HEK293 (cell line): ENCODE data around the gene BTBD18.

ENCODE experiments used
- IKZF3 ChIP-seq: fragments of 450-650 bp; IDR thresholded peaks from 2 replicates; pipeline ENCODE4 v1.5.0; 2018; ENCODE audit warnings: missing biosample characterization, mild to moderate bottlenecking, missing genetic modification characterization, moderate library complexity
- SALL2 ChIP-seq: fragments of 450-650 bp; formaldehyde crosslinking; IDR thresholded peaks from 2 replicates; pipeline ENCODE4 v1.5.0; 2017; ENCODE audit warnings: missing biosample characterization, mild to moderate bottlenecking, missing genetic modification characterization, borderline replicate concordance
- YY1 ChIP-seq: fragments of 450-650 bp; formaldehyde crosslinking; IDR thresholded peaks from 2 replicates; pipeline ENCODE4 v1.5.1; 2018; ENCODE audit warnings: missing biosample characterization, missing genetic modification characterization
- ZNF112 ChIP-seq: fragments of 450-650 bp; formaldehyde crosslinking; IDR thresholded peaks from 2 replicates; pipeline ENCODE4 v1.5.0; 2017; ENCODE audit warnings: missing biosample characterization, missing genetic modification characterization
- ZNF221 ChIP-seq: fragments of 450-650 bp; formaldehyde crosslinking; IDR thresholded peaks from 2 replicates; pipeline ENCODE4 v1.5.1; 2017; ENCODE audit warnings: missing biosample characterization, missing genetic modification characterization, borderline replicate concordance
- ZNF23 ChIP-seq: fragments of 450-650 bp; formaldehyde crosslinking; IDR thresholded peaks from 2 replicates; pipeline ENCODE4 v1.5.1; 2016; ENCODE audit warnings: missing biosample characterization, missing genetic modification characterization, borderline replicate concordance
- ZNF274 ChIP-seq, 2 experiments: fragments of 200-500 bp in 1 of 2; fragments of 450-650 bp in 1 of 2; sonication (Bioruptor generic) in 1 of 2; formaldehyde crosslinking in 1 of 2; IDR thresholded peaks; 2 replicates each; pipeline versions ENCODE4 v1.5.1 to v1.6.1; 2014 to 2016; ENCODE audit warnings: borderline replicate concordance in 1 of 2, inconsistent platforms in 1 of 2, low read length in 1 of 2, missing biosample characterization in 1 of 2, missing genetic modification characterization in 1 of 2
- ZNF341 ChIP-seq: fragments of 450-650 bp; formaldehyde crosslinking; IDR thresholded peaks from 2 replicates; pipeline ENCODE4; 2016; ENCODE audit warnings: low read depth, missing biosample characterization, missing genetic modification characterization
- ZNF433 ChIP-seq: fragments of 450-650 bp; formaldehyde crosslinking; IDR thresholded peaks from 2 replicates; pipeline ENCODE4 v1.5.1; 2016; ENCODE audit warnings: missing biosample characterization, missing genetic modification characterization, low read depth
- ZNF501 ChIP-seq: fragments of 450-650 bp; formaldehyde crosslinking; IDR thresholded peaks from 2 replicates; pipeline ENCODE4 v1.5.1; 2016; ENCODE audit warnings: missing biosample characterization, missing genetic modification characterization
- ZNF610 ChIP-seq: fragments of 450-650 bp; formaldehyde crosslinking; IDR thresholded peaks from 2 replicates; pipeline ENCODE4 v1.5.1; 2016; ENCODE audit warnings: missing biosample characterization, missing genetic modification characterization, borderline replicate concordance
- ZNF664 ChIP-seq: fragments of 450-650 bp; formaldehyde crosslinking; IDR thresholded peaks from 2 replicates; pipeline ENCODE4 v1.5.1; 2016; ENCODE audit warnings: missing biosample characterization, missing genetic modification characterization
- ZNF76 ChIP-seq: fragments of 450-650 bp; formaldehyde crosslinking; IDR thresholded peaks from 2 replicates; pipeline ENCODE4; 2016; ENCODE audit warnings: low read depth, missing biosample characterization, missing genetic modification characterization, borderline replicate concordance
- TF ChIP-seq, protein P1 (sequence below): fragments of 450-650 bp; formaldehyde crosslinking; IDR thresholded peaks from 2 replicates; pipeline ENCODE4 v1.5.1; 2016; ENCODE audit warnings: missing biosample characterization, missing genetic modification characterization
- TF ChIP-seq, protein P2 (sequence below): fragments of 450-650 bp; formaldehyde crosslinking; IDR thresholded peaks from 2 replicates; pipeline ENCODE4 v1.5.1; 2017; ENCODE audit warnings: missing biosample characterization, missing genetic modification characterization
- TF ChIP-seq, protein P3 (sequence below): fragments of 450-650 bp; formaldehyde crosslinking; IDR thresholded peaks from 2 replicates; pipeline ENCODE4; 2016; ENCODE audit warnings: missing biosample characterization, missing genetic modification characterization
- TF ChIP-seq, protein P4 (sequence below): fragments of 450-650 bp; formaldehyde crosslinking; IDR thresholded peaks from 2 replicates; pipeline ENCODE4 v1.5.1; 2016; ENCODE audit warnings: missing biosample characterization, missing genetic modification characterization, borderline replicate concordance
- TF ChIP-seq, protein P5 (sequence below): fragments of 450-650 bp; formaldehyde crosslinking; IDR thresholded peaks from 2 replicates; pipeline ENCODE4 v1.5.1; 2016; ENCODE audit warnings: missing biosample characterization, missing genetic modification characterization
- TF ChIP-seq, protein P6 (sequence below): fragments of 450-650 bp; formaldehyde crosslinking; IDR thresholded peaks from 2 replicates; pipeline ENCODE4 v1.5.1; 2017; ENCODE audit warnings: missing biosample characterization, missing genetic modification characterization
- TF ChIP-seq, protein P7 (sequence below): fragments of 450-650 bp; formaldehyde crosslinking; IDR thresholded peaks from 2 replicates; pipeline ENCODE4 v1.5.1; 2016; ENCODE audit warnings: missing biosample characterization, missing genetic modification characterization
- TF ChIP-seq, protein P8 (sequence below): fragments of 450-650 bp; formaldehyde crosslinking; IDR thresholded peaks from 2 replicates; pipeline ENCODE4 v1.5.1; 2016; ENCODE audit warnings: missing biosample characterization, missing genetic modification characterization

Gene BTBD18

DNA sequence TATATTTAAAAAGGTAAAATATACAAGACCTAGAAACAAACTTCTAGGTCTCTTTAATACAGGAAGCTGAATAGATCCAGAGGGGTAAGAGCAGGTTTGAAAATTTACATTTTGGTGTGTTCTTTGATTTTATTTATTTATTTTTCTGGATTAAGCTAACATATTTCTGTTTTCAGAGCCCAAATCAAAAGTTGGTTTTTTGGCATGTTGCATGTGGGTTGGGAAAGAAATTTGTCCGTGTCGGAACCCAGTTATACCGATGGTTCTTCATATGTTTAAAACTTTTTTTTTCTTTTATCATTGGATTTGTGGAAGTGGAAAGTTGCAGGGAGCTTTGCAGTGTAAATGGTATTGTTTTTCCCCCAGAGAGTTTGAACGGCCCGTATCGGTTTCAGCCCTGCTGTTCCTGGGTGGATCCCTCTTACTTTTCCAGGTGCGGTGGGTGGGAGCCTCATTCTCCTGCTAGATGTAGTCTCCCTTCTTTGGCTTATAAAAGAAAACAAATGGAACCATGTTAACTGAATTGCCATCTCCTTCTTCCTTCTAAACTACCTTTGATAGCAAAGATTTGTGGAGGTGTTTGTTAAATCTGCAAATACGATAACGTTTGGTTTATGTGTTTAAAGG, 10.7 kb upstream of the BTBD18 start (continued):
- TF ChIP-seq, protein P1, sequence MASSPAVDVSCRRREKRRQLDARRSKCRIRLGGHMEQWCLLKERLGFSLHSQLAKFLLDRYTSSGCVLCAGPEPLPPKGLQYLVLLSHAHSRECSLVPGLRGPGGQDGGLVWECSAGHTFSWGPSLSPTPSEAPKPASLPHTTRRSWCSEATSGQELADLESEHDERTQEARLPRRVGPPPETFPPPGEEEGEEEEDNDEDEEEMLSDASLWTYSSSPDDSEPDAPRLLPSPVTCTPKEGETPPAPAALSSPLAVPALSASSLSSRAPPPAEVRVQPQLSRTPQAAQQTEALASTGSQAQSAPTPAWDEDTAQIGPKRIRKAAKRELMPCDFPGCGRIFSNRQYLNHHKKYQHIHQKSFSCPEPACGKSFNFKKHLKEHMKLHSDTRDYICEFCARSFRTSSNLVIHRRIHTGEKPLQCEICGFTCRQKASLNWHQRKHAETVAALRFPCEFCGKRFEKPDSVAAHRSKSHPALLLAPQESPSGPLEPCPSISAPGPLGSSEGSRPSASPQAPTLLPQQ: no peak
- TF ChIP-seq ZNF221: no peak
- no peak for TF ChIP-seq ZNF433 (tag by site-specific recombination)
- TF ChIP-seq ZNF664 (tag by site-specific recombination): no peak
- TF ChIP-seq YY1 (tag by site-specific recombination): no peak
- TF ChIP-seq ZNF274 (IDR thresholded peaks at IDR 0.05; ENCODE audit: low read length): no peak
- TF ChIP-seq ZNF274 (tag by site-specific recombination; IDR thresholded peaks at IDR 0.05; ENCODE audit: borderline replicate concordance): no peak
- peak; percentile 46; the same call in 1 of the 2 replicates for TF ChIP-seq ZNF341 (tag by site-specific recombination)
- peak; percentile 48; the same call in 1 of the 2 replicates for TF ChIP-seq IKZF3 (tag by site-specific recombination)
- TF ChIP-seq, protein P2, sequence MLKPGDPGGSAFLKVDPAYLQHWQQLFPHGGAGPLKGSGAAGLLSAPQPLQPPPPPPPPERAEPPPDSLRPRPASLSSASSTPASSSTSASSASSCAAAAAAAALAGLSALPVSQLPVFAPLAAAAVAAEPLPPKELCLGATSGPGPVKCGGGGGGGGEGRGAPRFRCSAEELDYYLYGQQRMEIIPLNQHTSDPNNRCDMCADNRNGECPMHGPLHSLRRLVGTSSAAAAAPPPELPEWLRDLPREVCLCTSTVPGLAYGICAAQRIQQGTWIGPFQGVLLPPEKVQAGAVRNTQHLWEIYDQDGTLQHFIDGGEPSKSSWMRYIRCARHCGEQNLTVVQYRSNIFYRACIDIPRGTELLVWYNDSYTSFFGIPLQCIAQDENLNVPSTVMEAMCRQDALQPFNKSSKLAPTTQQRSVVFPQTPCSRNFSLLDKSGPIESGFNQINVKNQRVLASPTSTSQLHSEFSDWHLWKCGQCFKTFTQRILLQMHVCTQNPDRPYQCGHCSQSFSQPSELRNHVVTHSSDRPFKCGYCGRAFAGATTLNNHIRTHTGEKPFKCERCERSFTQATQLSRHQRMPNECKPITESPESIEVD (tag by site-specific recombination): no peak
- TF ChIP-seq, protein P3, sequence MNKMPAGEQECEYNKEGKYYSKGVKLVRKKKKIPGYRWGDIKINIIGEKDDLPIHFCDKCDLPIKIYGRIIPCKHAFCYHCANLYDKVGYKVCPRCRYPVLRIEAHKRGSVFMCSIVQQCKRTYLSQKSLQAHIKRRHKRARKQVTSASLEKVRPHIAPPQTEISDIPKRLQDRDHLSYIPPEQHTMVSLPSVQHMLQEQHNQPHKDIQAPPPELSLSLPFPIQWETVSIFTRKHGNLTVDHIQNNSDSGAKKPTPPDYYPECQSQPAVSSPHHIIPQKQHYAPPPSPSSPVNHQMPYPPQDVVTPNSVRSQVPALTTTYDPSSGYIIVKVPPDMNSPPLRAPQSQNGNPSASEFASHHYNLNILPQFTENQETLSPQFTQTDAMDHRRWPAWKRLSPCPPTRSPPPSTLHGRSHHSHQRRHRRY (tag by site-specific recombination): no peak
- no peak for TF ChIP-seq SALL2
- TF ChIP-seq, protein P4, sequence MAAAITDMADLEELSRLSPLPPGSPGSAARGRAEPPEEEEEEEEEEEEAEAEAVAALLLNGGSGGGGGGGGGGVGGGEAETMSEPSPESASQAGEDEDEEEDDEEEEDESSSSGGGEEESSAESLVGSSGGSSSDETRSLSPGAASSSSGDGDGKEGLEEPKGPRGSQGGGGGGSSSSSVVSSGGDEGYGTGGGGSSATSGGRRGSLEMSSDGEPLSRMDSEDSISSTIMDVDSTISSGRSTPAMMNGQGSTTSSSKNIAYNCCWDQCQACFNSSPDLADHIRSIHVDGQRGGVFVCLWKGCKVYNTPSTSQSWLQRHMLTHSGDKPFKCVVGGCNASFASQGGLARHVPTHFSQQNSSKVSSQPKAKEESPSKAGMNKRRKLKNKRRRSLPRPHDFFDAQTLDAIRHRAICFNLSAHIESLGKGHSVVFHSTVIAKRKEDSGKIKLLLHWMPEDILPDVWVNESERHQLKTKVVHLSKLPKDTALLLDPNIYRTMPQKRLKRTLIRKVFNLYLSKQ (tag by site-specific recombination): no peak
- TF ChIP-seq, protein P5, sequence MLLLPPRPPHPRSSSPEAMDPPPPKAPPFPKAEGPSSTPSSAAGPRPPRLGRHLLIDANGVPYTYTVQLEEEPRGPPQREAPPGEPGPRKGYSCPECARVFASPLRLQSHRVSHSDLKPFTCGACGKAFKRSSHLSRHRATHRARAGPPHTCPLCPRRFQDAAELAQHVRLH: no peak
- TF ChIP-seq, protein P6, sequence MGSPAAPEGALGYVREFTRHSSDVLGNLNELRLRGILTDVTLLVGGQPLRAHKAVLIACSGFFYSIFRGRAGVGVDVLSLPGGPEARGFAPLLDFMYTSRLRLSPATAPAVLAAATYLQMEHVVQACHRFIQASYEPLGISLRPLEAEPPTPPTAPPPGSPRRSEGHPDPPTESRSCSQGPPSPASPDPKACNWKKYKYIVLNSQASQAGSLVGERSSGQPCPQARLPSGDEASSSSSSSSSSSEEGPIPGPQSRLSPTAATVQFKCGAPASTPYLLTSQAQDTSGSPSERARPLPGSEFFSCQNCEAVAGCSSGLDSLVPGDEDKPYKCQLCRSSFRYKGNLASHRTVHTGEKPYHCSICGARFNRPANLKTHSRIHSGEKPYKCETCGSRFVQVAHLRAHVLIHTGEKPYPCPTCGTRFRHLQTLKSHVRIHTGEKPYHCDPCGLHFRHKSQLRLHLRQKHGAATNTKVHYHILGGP (tag by site-specific recombination): no peak
- TF ChIP-seq, protein P7, sequence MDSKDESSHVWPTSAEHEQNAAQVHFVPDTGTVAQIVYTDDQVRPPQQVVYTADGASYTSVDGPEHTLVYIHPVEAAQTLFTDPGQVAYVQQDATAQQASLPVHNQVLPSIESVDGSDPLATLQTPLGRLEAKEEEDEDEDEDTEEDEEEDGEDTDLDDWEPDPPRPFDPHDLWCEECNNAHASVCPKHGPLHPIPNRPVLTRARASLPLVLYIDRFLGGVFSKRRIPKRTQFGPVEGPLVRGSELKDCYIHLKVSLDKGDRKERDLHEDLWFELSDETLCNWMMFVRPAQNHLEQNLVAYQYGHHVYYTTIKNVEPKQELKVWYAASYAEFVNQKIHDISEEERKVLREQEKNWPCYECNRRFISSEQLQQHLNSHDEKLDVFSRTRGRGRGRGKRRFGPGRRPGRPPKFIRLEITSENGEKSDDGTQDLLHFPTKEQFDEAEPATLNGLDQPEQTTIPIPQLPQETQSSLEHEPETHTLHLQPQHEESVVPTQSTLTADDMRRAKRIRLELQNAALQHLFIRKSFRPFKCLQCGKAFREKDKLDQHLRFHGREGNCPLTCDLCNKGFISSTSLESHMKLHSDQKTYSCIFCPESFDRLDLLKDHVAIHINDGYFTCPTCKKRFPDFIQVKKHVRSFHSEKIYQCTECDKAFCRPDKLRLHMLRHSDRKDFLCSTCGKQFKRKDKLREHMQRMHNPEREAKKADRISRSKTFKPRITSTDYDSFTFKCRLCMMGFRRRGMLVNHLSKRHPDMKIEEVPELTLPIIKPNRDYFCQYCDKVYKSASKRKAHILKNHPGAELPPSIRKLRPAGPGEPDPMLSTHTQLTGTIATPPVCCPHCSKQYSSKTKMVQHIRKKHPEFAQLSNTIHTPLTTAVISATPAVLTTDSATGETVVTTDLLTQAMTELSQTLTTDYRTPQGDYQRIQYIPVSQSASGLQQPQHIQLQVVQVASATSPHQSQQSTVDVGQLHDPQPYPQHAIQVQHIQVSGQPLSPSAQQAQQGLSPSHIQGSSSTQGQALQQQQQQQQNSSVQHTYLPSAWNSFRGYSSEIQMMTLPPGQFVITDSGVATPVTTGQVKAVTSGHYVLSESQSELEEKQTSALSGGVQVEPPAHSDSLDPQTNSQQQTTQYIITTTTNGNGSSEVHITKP (tag by site-specific recombination): peak; percentile 59; the same call in 1 of the 2 replicates
- no peak for TF ChIP-seq ZNF76 (tag by site-specific recombination)
- no peak for TF ChIP-seq ZNF112 (tag by site-specific recombination)
- no peak for TF ChIP-seq ZNF23 (tag by site-specific recombination)
- no peak for TF ChIP-seq ZNF610 (tag by site-specific recombination)
- no peak for TF ChIP-seq ZNF501 (tag by site-specific recombination)
- TF ChIP-seq, protein P8, sequence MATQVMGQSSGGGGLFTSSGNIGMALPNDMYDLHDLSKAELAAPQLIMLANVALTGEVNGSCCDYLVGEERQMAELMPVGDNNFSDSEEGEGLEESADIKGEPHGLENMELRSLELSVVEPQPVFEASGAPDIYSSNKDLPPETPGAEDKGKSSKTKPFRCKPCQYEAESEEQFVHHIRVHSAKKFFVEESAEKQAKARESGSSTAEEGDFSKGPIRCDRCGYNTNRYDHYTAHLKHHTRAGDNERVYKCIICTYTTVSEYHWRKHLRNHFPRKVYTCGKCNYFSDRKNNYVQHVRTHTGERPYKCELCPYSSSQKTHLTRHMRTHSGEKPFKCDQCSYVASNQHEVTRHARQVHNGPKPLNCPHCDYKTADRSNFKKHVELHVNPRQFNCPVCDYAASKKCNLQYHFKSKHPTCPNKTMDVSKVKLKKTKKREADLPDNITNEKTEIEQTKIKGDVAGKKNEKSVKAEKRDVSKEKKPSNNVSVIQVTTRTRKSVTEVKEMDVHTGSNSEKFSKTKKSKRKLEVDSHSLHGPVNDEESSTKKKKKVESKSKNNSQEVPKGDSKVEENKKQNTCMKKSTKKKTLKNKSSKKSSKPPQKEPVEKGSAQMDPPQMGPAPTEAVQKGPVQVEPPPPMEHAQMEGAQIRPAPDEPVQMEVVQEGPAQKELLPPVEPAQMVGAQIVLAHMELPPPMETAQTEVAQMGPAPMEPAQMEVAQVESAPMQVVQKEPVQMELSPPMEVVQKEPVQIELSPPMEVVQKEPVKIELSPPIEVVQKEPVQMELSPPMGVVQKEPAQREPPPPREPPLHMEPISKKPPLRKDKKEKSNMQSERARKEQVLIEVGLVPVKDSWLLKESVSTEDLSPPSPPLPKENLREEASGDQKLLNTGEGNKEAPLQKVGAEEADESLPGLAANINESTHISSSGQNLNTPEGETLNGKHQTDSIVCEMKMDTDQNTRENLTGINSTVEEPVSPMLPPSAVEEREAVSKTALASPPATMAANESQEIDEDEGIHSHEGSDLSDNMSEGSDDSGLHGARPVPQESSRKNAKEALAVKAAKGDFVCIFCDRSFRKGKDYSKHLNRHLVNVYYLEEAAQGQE (tag by site-specific recombination): no peak
- TF ChIP-seq, all 188 proteins: peak for 5
